ENCODE measurements around the gene MGAT4B. TPM values are rescaled to one million over a fixed set of nuclear protein-coding genes. Genes with fewer than 3 reads are reported as not detected.

MGAT4B gene
- total RNA-seq, 4 donors from 2014 or later, result 28.3 to 86.0 (median 61.4) TPM

- Histone ChIP-seq H3K9me3 (no peaks in the 10 kb centered on the region), H3K4me1 (peaks cover 65 to 66% of the 10 kb centered on the region in 2 donors), H3K27me3 (no peaks in the 10 kb centered on the region), H3K36me3 (peaks cover 0 to 56% of the 10 kb centered on the region in 2 donors), H3K4me3 (peak overlapping the region; percentile 89 to 97 (median 94)), H3K27ac (peak overlapping the region; percentile 95 to 100 (median 99))
- ATAC-seq, result no peak
- DNase-seq, result peak in 1 of 2 donors; percentile 13
- TF ChIP-seq, protein P1, sequence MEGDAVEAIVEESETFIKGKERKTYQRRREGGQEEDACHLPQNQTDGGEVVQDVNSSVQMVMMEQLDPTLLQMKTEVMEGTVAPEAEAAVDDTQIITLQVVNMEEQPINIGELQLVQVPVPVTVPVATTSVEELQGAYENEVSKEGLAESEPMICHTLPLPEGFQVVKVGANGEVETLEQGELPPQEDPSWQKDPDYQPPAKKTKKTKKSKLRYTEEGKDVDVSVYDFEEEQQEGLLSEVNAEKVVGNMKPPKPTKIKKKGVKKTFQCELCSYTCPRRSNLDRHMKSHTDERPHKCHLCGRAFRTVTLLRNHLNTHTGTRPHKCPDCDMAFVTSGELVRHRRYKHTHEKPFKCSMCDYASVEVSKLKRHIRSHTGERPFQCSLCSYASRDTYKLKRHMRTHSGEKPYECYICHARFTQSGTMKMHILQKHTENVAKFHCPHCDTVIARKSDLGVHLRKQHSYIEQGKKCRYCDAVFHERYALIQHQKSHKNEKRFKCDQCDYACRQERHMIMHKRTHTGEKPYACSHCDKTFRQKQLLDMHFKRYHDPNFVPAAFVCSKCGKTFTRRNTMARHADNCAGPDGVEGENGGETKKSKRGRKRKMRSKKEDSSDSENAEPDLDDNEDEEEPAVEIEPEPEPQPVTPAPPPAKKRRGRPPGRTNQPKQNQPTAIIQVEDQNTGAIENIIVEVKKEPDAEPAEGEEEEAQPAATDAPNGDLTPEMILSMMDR (IDR thresholded peaks at IDR 0.05 in 4 of 5, conservative IDR thresholded peaks at IDR 0.05 in 1 of 5), result no peak
- TF ChIP-seq POLR2A (IDR thresholded peaks at IDR 0.05), result no peak
- in situ Hi-C loops (cut with MboI; ENCODE audit: low sequenced_read_pairs in 4 of 4), result no loop called here
- intact Hi-C loops (cut with DNase I; ENCODE audit: low total_unique reads), result no loop called here
Measured at GRCh38 chr5:179822444-179822990, 15.9 kb upstream of the MGAT4B start.

DNA sequence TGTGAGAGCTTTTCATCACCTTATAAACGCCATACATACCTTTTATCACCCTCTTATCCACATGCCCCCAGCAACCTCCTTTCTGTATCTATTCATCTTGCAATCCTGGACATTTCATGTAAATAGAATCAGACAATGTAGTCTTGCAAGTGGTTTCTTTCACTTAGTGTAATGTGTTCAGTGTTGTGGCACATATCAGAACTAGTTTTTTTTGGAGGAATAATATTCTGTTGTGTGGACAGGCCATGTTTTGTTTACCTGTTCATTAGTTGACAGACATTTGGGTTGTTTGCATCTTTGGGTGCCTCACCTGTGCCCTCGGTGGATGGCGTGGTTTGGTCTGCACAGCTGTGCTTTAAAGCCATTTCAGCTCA is 15.4 kb upstream of the MGAT4B start:
- no peak for ATAC-seq
- in situ Hi-C loops (cut with MboI; ENCODE audit: low sequenced_read_pairs in 4 of 4), result no loop called here
- Histone ChIP-seq H3K27ac (peak overlapping the region; percentile 95 to 100 (median 99)), H3K36me3 (peaks cover 0 to 51% of the 10 kb centered on the region in 2 donors), H3K9me3 (no peaks in the 10 kb centered on the region), H3K4me3 (peak overlapping the region; percentile 89 to 97 (median 94)), H3K27me3 (no peaks in the 10 kb centered on the region), H3K4me1 (peaks cover 65 to 68% of the 10 kb centered on the region in 2 donors)
- TF ChIP-seq, protein P1 (IDR thresholded peaks at IDR 0.05 in 4 of 5, conservative IDR thresholded peaks at IDR 0.05 in 1 of 5), result no peak
- no peak for TF ChIP-seq POLR2A (IDR thresholded peaks at IDR 0.05)
- no peak for DNase-seq
- intact Hi-C loops (cut with DNase I; ENCODE audit: low total_unique reads), result no loop called here

GRCh38 chr5:179821298-179822058 is 14.8 kb upstream of the MGAT4B start:
- ATAC-seq, result peak; percentile 50 to 51
- Histone ChIP-seq H3K4me1 (peaks cover 63 to 65% of the 10 kb centered on the region in 2 donors), H3K4me3 (peak overlapping the region; percentile 89 to 97 (median 94)), H3K9me3 (no peaks in the 10 kb centered on the region), H3K27ac (peak overlapping the region; percentile 95 to 100 (median 99)), H3K36me3 (peaks cover 0 to 45% of the 10 kb centered on the region in 2 donors), H3K27me3 (no peaks in the 10 kb centered on the region)
- DNase-seq, result peak; percentile 97 to 98
- TF ChIP-seq POLR2A (IDR thresholded peaks at IDR 0.05), result peak; percentile 77 to 90
- TF ChIP-seq, protein P1 (IDR thresholded peaks at IDR 0.05 in 4 of 5, conservative IDR thresholded peaks at IDR 0.05 in 1 of 5), result peak in 2 of 5 experiments; percentile 8 to 13
- intact Hi-C loops (cut with DNase I; ENCODE audit: low total_unique reads) (loop anchor here (1.0 kb wide), 1 partner anchor 37 kb away; the partner anchor contains the start of gene MRNIP), in situ Hi-C loops (cut with MboI; ENCODE audit: low sequenced_read_pairs in 4 of 4) (no loop called here)

DNA sequence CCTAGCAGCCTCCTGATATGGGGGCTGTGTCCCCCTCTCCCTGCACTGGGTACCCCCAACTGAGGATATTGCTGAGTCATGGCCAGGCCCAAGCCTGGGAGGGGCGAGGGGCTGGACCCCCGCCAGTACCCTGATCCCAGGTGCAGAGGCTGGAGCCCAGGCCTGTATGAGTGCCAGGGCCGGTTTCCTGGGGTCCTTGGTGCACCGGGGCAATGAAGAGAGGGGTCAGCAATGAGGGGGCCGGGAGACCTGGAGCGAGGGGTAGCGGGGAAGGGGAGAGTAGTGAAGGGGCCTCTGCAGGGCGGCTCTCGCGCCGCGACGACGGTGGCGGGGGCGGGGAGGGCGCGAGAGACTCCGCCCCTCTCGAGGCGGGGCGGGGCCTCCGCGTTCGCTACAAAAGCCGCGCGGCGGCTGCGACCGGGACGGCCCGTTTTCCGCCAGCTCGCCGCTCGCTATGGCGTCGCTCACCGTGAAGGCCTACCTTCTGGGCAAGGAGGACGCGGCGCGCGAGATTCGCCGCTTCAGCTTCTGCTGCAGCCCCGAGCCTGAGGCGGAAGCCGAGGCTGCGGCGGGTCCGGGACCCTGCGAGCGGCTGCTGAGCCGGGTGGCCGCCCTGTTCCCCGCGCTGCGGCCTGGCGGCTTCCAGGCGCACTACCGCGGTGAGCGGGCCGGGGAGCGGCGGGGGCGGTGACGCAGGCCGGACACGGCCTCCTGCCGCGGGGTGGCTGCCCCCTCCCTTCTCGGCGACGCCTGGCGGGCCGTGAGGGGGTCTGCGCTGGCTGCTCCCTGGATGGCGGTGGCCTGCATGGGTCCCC is 14.0 kb upstream of the MGAT4B start, which contains the start of gene SQSTM1:
SQSTM1 (plus strand) TSS at position 423 of the 815 bp plus-strand sequence; CDS start at position 455, 32 bp downstream.
- in situ Hi-C loops (cut with MboI; ENCODE audit: low sequenced_read_pairs in 4 of 4) (no loop called here), intact Hi-C loops (cut with DNase I; ENCODE audit: low total_unique reads) (loop anchor here (1.0 kb wide), 2 partner anchors 38 to 197 kb away; partner anchors contain the start of genes HNRNPH1 and MRNIP)
- H3K27ac ChIP-seq, result peak within 1 kb of the TSS; percentile 95 to 100 (median 99)
- H3K4me1 ChIP-seq, result peaks cover 55 to 65% of the 10 kb centered on the region in 2 donors
- no peaks in the 10 kb centered on the region for H3K27me3 ChIP-seq
- ATAC-seq (peak; percentile 42 to 47), DNase-seq (peak; percentile 66 to 78)
- peak within 1 kb of the TSS; percentile 89 to 97 (median 94) for H3K4me3 ChIP-seq
- peaks cover 0 to 37% of the 10 kb centered on the region in 2 donors for H3K36me3 ChIP-seq
- TF ChIP-seq POLR2A (IDR thresholded peaks at IDR 0.05), result peak; percentile 99
- TF ChIP-seq, protein P1 (IDR thresholded peaks at IDR 0.05 in 4 of 5, conservative IDR thresholded peaks at IDR 0.05 in 1 of 5), result peak in 2 of 5 experiments; percentile 31 to 51
- H3K9me3 ChIP-seq, result no peaks in the 10 kb centered on the region

Measured in gastrocnemius medialis (tissue), 4 donors.